A549 (cell line): ENCODE data around the gene P2RY8.
"Not testable (repeated sequence)": the region's sequence is repeated elsewhere in the genome, so short reads cannot be mapped to it uniquely, and the experiment has no call there.

ENCODE experiments used
- CHD2 ChIP-seq: fragments of 150-350 bp; IDR thresholded peaks from 2 replicates; pipeline ENCODE4 v1.6.1; 2014; ENCODE audit warnings: low read length; ENCODE audit not compliant: partially characterized antibody
- CHD4 ChIP-seq: fragments of 200-600 bp; sonication (generic); IDR thresholded peaks from 2 replicates; pipeline ENCODE4 v1.6.1; 2016; ENCODE audit warnings: antibody characterized with exemption, mild to moderate bottlenecking, borderline replicate concordance
- CTCF ChIP-seq: fragments of >200 bp; sonication (Bioruptor Twin); formaldehyde crosslinking; IDR thresholded peaks from 3 replicates; pipeline ENCODE4 v1.5.1; 2016
- EP300 ChIP-seq, 2 experiments: fragments of >200 bp; sonication (Bioruptor Twin); formaldehyde crosslinking; IDR thresholded peaks; 2 replicates in 1 of 2; 3 replicates in 1 of 2; pipeline ENCODE4 v1.6.1; 2016 to 2017
- MAZ ChIP-seq: fragments of 150-350 bp; IDR thresholded peaks from 2 replicates; pipeline ENCODE4 v1.6.1; 2014; ENCODE audit warnings: antibody characterized with exemption, low read depth, low read length, borderline replicate concordance
- RFX5 ChIP-seq: fragments of 450-650 bp; IDR thresholded peaks from 2 replicates; pipeline ENCODE4 v1.7.1; 2014; ENCODE audit warnings: antibody characterized with exemption, mild to moderate bottlenecking, moderate library complexity
- RNF2 ChIP-seq: fragments of 200-600 bp; sonication (generic); IDR thresholded peaks from 2 replicates; pipeline ENCODE4 v1.6.1; 2016; ENCODE audit warnings: low read depth, mild to moderate bottlenecking, antibody characterized with exemption, moderate library complexity, borderline replicate concordance

- not testable (repeated sequence) for TF ChIP-seq CTCF; CHD2; EP300 (IDR thresholded peaks at IDR 0.05); RFX5; MAZ; RNF2; CHD4
Measured at GRCh38 chrX:1426321-1426720, 110.7 kb downstream of the P2RY8 start.
